Spleen (tissue), 11 donors: ENCODE measurements around the gene PIP4K2C. TPM values are rescaled to one million over a fixed set of nuclear protein-coding genes. Genes with fewer than 3 reads are reported as not detected.

Experiments used
- DNase-seq: peaks from one replicate; pipeline ENCODE4 v3.0.0-alpha.2; 2020
- H3K27ac ChIP-seq, 8 donors: fragments of 200-600 bp; sonication (generic) in 7 of 8; 1 replicate in 4 of 8; 2 replicates in 4 of 8; pipeline versions ENCODE4 v1.5.0 to v1.8.0; 2016 to 2021; ENCODE audit warnings: inconsistent platforms in 4 of 8, mild to moderate bottlenecking in 4 of 8, moderate library complexity in 1 of 8
- H3K27me3 ChIP-seq, 7 donors: fragments of 200-600 bp; sonication (generic) in 6 of 7; replicated peaks in 1 of 7; 1 replicate in 4 of 7; 2 replicates in 3 of 7; pipeline versions ENCODE4 v1.5.0 to v1.8.0; 2016 to 2021; ENCODE audit warnings: inconsistent platforms in 3 of 7, mild to moderate bottlenecking in 1 of 7
- H3K36me3 ChIP-seq, 6 donors: fragments of 200-600 bp; sonication (generic) in 5 of 6; 1 replicate in 4 of 6; 2 replicates in 2 of 6; pipeline versions ENCODE4 v1.5.0 to v1.8.0; 2016 to 2021; ENCODE audit warnings: inconsistent platforms in 2 of 6
- H3K4me1 ChIP-seq, 6 donors: fragments of 200-600 bp; sonication (generic) in 5 of 6; 1 replicate in 3 of 6; 2 replicates in 3 of 6; pipeline versions ENCODE4 v1.5.0 to v1.8.0; 2016 to 2021; ENCODE audit warnings: inconsistent platforms in 3 of 6
- H3K4me3 ChIP-seq, 8 donors: fragments of 200-600 bp; sonication (generic) in 7 of 8; 1 replicate in 4 of 8; 2 replicates in 4 of 8; pipeline versions ENCODE4 v1.5.0 to v1.8.0; 2016 to 2021; ENCODE audit warnings: inconsistent platforms in 4 of 8, mild to moderate bottlenecking in 4 of 8, moderate library complexity in 2 of 8
- H3K9me3 ChIP-seq, 8 donors: fragments of 200-600 bp; sonication (generic) in 7 of 8; 1 replicate in 4 of 8; 2 replicates in 4 of 8; pipeline versions ENCODE4 v1.5.0 to v1.8.0; 2016 to 2021; ENCODE audit warnings: inconsistent platforms in 4 of 8
- CTCF ChIP-seq, 11 experiments: fragments of 200-600 bp in 7 of 11; fragments of 450-650 bp in 4 of 11; sonication (generic) in 4 of 11; IDR thresholded peaks in 8 of 11; conservative IDR thresholded peaks in 3 of 11; 1 replicate in 7 of 11; 2 replicates in 4 of 11; pipeline versions ENCODE4 v1.4.0 to v1.8.0; 2016 to 2021; ENCODE audit warnings: antibody characterized with exemption in 11 of 11, inconsistent platforms in 4 of 11, mild to moderate bottlenecking in 1 of 11
- POLR2A ChIP-seq, 3 donors: fragments of 450-650 bp; IDR thresholded peaks; one replicate each; pipeline ENCODE4 v1.5.1; 2017; ENCODE audit warnings: antibody characterized with exemption in 3 of 3, mild to moderate bottlenecking in 1 of 3
- POLR2AphosphoS5 ChIP-seq, 3 donors: sonication (generic); formaldehyde crosslinking; IDR thresholded peaks; one replicate each; pipeline ENCODE4 v1.5.1; 2017; ENCODE audit warnings: antibody characterized with exemption in 3 of 3
- WGBS, 5 donors: extraction: QIAGEN DNeasy Blood & Tissue Kit in 3 of 5; methylation state at CpG; one replicate each; pipeline versions ENCODE4 v1.1.5 to v1.1.7; 2013 to 2018; 5-methylcytosine and 5-hydroxymethylcytosine counted together
- intact Hi-C: fragments of 100-400 bp; cut with DNase I; formaldehyde crosslinking; loops from one replicate; pipeline ENCODE4 v1.15.0; 2023; ENCODE audit warnings: low total_unique reads
- polyA plus RNA-seq, 3 donors: library from polyadenylated mRNA; stranded (reverse); fragments of 200-250 nt; gene quantifications; one replicate each; pipeline ENCODE4 v1.2.1, GENCODE V29; 2013
- total RNA-seq, 7 donors: library from RNA; depleted of rRNA in 3 of 7; stranded (reverse); fragments of >200 nt in 3 of 7; fragmentation: NEBNext Ultra II Directional in 4 of 7; extraction: Animal tissue kit (Norgen Biotek cat#: 25700) in 4 of 7; gene quantifications; one replicate each; pipeline versions ENCODE4 v1.1.0 to v1.2.1, GENCODE V29; 2016 to 2021
- donor health status: healthy with polysubstance abuse.
- donor health status: DM: no; HTN: no; CAD: no; lungs with moderate emphysema.
- donor health status: DM: no; HTN: no; CAD: no.
- donor health status: Bipolar disorder and iron deficiency.
- donor health status: healthy.
- donor health status: DM: no; HTN: no; CAD: no.
- donor health status: DM: yes; HTN: yes; CAD: no.

Gene PIP4K2C
- total and polyA plus RNA-seq, 10 donors = 5.7 to 20.9 (median 16.9) TPM

DNA sequence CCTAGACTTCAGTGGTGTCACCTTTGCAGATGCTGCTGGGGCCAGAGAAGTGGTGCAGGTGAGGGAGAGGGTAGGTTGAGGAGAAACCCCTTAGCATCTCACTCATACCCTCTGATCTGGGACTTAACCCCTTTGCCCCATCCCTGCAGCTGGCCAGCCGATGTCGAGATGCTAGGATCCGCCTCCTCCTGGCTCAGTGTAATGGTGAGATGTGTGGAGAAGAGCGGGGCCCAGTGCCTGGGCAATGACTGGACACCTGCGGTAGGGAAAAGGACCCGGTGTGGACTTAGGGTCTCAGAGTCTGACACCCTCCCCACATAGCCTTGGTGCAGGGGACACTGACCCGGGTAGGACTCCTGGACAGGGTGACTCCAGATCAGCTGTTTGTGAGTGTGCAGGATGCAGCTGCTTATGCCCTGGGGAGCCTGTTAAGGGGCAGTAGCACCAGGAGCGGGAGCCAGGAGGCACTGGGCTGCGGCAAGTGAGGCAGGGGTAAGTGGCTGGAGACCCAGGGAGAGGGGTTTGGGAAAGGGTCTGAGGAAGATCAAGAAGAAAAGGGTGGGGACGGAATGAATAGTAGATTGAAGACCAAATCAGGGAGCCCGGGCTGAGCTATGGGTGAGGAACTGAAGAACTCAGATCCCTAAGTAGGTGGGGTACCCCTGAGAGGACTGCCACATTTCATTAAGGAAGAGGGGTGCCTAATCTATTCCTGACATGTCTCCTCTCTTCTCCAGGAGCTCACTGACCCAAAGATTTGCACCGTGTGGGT is 34.5 kb downstream of the PIP4K2C start:
- no peaks in the 10 kb centered on the region for H3K36me3 ChIP-seq

DNA sequence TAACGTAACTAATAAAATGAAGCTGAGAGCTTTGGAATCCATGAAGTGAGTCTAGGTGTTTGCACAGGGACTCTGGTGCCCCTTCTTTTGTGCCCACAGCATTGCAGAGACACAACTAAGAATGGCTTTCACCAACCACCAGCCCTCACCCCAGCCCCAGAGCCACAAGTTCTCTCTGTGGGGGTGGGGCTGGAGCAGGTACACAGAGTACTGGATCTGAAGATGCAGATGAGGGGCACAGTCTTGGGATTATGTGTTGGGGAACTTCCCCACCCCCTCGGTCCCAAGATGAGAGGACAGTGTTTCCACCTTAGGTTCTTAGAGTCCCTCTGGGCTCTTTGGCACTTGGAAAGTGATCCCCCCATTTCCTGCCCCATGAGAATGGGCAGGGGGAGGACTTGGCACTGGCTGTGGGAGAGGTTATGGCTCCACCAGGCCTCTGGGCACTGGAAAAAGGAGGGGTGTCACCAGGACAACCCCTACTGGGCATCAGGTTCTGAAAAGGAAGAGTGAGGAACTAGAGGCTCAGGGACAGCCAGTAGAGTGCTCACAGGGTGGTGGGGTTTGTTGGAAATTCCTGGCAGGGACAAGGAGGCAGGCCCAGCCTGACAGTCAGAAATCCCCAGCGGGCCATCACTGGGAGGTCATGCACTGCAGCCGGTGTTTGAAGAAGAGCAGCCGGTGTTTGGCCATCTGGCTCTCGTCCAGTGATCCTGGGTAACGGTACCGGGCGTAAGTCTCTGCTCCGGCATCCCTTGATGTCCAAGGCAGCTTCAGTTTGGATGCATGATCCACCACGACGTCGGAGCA is 35.3 kb downstream of the PIP4K2C start:
- Histone ChIP-seq H3K36me3 (no peaks in the 10 kb centered on the region), H3K4me1 (peaks cover 5 to 27% (median 22%) of the 10 kb centered on the region in 6 donors), H3K4me3 (no peak overlapping the region), H3K27ac (no peak overlapping the region), H3K9me3 (no peaks in the 10 kb centered on the region), H3K27me3 (peaks cover 8 to 99% (median 82%) of the 10 kb centered on the region in 7 donors)
- DNase-seq = no peak
- intact Hi-C loops = no loop called here
- 42 to 64% (median 48%) methylated on average over 12 to 13 of the region's 13 CpGs for WGBS, 5 donors
- TF ChIP-seq CTCF (IDR thresholded peaks at IDR 0.05 in 8 of 11, conservative IDR thresholded peaks at IDR 0.05 in 3 of 11) = no peak
- TF ChIP-seq POLR2AphosphoS5 (IDR thresholded peaks at IDR 0.05) = no peak
- TF ChIP-seq POLR2A (IDR thresholded peaks at IDR 0.05) = no peak

More for the DNA sequence above, 34.5 kb downstream of the PIP4K2C start:
- DNase-seq = no peak
- H3K4me1 ChIP-seq = peaks cover 11 to 35% (median 31%) of the 10 kb centered on the region in 6 donors
- no peaks in the 10 kb centered on the region for H3K9me3 ChIP-seq
- no peak overlapping the region for H3K4me3 ChIP-seq
- WGBS, 5 donors = 69 to 84% (median 76%) methylated on average over 12 of the region's 12 CpGs
- H3K27ac ChIP-seq = no peak overlapping the region
- intact Hi-C loops = no loop called here
- peaks cover 14 to 99% (median 82%) of the 10 kb centered on the region in 7 donors for H3K27me3 ChIP-seq
- TF ChIP-seq POLR2AphosphoS5 (IDR thresholded peaks at IDR 0.05) = no peak
- no peak for TF ChIP-seq CTCF (IDR thresholded peaks at IDR 0.05 in 8 of 11, conservative IDR thresholded peaks at IDR 0.05 in 3 of 11)
- no peak for TF ChIP-seq POLR2A (IDR thresholded peaks at IDR 0.05)

DNA sequence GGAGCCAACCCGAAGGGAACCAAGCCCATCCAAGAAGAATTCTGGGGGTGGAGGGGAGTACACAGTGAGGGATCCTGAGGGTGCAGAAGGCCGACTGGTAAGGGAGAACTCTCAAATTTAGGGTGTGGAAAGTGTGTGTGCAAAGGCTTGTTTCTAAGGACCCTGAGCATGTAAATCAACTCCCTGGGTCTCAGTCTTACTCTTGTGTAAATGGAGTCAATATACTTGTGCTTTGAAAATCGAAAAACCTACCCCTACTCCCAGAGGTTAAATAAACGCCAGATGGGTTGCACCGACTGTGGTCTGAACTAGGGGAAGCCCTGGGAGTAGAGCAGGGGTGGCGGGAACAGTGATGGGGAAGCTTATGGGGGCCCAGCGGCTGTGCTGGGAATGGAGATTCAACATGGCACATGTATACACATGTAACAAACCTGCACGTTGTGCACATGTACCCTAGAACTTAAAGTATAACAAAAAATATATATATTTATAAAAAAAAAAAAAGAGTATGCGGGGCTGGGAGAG is 36.0 kb downstream of the PIP4K2C start:
- DNase-seq = no peak
- Histone ChIP-seq H3K36me3 (no peaks in the 10 kb centered on the region), H3K27ac (no peak overlapping the region), H3K4me1 (peaks cover 3 to 26% (median 20%) of the 10 kb centered on the region in 6 donors), H3K4me3 (peak overlapping the region in 2 of 8 donors; percentile 9 to 58), H3K27me3 (peaks cover 9 to 99% (median 83%) of the 10 kb centered on the region in 7 donors), H3K9me3 (no peaks in the 10 kb centered on the region)
- 20 to 26% (median 21%) methylated on average over 9 of the region's 9 CpGs for WGBS, 5 donors
- TF ChIP-seq POLR2A (IDR thresholded peaks at IDR 0.05) (no peak), POLR2AphosphoS5 (IDR thresholded peaks at IDR 0.05) (no peak), CTCF (IDR thresholded peaks at IDR 0.05 in 8 of 11, conservative IDR thresholded peaks at IDR 0.05 in 3 of 11) (no peak)
- intact Hi-C loops = no loop called here
